Loucy (cell line): ENCODE data around the gene PTPRK.
A peak's percentile ranks its signal among the peaks of the same experiment; 100 is the strongest.

Experiments used
- H2AFZ ChIP-seq: fragments of 200-600 bp; sonication (generic); 2 replicates; pipeline ENCODE4 v1.6.0; 2016; ENCODE audit warnings: antibody characterized with exemption, mild to moderate bottlenecking, low read length, moderate library complexity
- H3F3A ChIP-seq: fragments of 200-600 bp; 2 replicates; pipeline ENCODE4 v1.6.0; 2016; ENCODE audit warnings: antibody characterized with exemption, low read depth, mild to moderate bottlenecking
- H3K27me3 ChIP-seq: fragments of 200-600 bp; sonication (generic); 2 replicates; pipeline ENCODE4 v1.6.1; 2014; ENCODE audit warnings: low read length, mild to moderate bottlenecking; ENCODE audit not compliant: insufficient read depth, poor library complexity, severe bottlenecking
- H3K36me3 ChIP-seq: fragments of 200-600 bp; sonication (generic); 2 replicates; pipeline ENCODE4 v1.6.1; 2016; ENCODE audit warnings: low read length; ENCODE audit not compliant: insufficient read depth
- H3K4me1 ChIP-seq: fragments of 200-600 bp; sonication (generic); 2 replicates; pipeline ENCODE4 v1.5.1; 2014; ENCODE audit warnings: low read length, mild to moderate bottlenecking; ENCODE audit not compliant: insufficient read depth, poor library complexity, severe bottlenecking
- H3K4me2 ChIP-seq: fragments of 200-600 bp; sonication (generic); 2 replicates; pipeline ENCODE4 v1.6.0; 2014; ENCODE audit warnings: antibody characterized with exemption, low read length, low read depth, mild to moderate bottlenecking; ENCODE audit not compliant: poor library complexity, severe bottlenecking
- H3K4me3 ChIP-seq: fragments of 200-600 bp; sonication (generic); 2 replicates; pipeline ENCODE4 v1.5.1; 2014; ENCODE audit warnings: low read length, mild to moderate bottlenecking, mixed read lengths; ENCODE audit not compliant: poor library complexity, severe bottlenecking
- H3K79me2 ChIP-seq: fragments of 200-600 bp; sonication (generic); 2 replicates; pipeline ENCODE4 v1.6.1; 2014; ENCODE audit warnings: low read length; ENCODE audit not compliant: insufficient read depth
- H3K9ac ChIP-seq: fragments of 200-600 bp; sonication (generic); 2 replicates; pipeline ENCODE4 v1.6.0; 2014; ENCODE audit warnings: mild to moderate bottlenecking, low read depth, low read length, moderate library complexity; ENCODE audit not compliant: poor library complexity, severe bottlenecking
- H3K9me2 ChIP-seq: fragments of 200-600 bp; sonication (generic); replicated peaks from 2 replicates; pipeline ENCODE4 v1.6.1; 2016; ENCODE audit warnings: low read depth, low read length, mixed read lengths
- H3K9me3 ChIP-seq: fragments of 200-600 bp; sonication (generic); 2 replicates; pipeline ENCODE4 v1.6.1; 2014; ENCODE audit warnings: mild to moderate bottlenecking, antibody characterized with exemption, low read length, low read depth; ENCODE audit not compliant: insufficient read depth
- H4K20me1 ChIP-seq: fragments of 200-600 bp; sonication (generic); 2 replicates; pipeline ENCODE4 v1.6.0; 2014; ENCODE audit warnings: antibody characterized with exemption, low read length, mild to moderate bottlenecking; ENCODE audit not compliant: insufficient read depth, poor library complexity, severe bottlenecking
- EZH2phosphoT487 ChIP-seq: fragments of 200-600 bp; IDR thresholded peaks from 2 replicates; pipeline ENCODE4 v1.6.1; 2018; ENCODE audit warnings: antibody characterized with exemption, mild to moderate bottlenecking, moderate library complexity, borderline replicate concordance
- TF ChIP-seq, protein P1 (sequence below): fragments of 200-600 bp; sonication (generic); conservative IDR thresholded peaks from 2 replicates; pipeline ENCODE4 v1.5.1; 2014; ENCODE audit warnings: mild to moderate bottlenecking, antibody characterized with exemption, low read length

Gene PTPRK

DNA sequence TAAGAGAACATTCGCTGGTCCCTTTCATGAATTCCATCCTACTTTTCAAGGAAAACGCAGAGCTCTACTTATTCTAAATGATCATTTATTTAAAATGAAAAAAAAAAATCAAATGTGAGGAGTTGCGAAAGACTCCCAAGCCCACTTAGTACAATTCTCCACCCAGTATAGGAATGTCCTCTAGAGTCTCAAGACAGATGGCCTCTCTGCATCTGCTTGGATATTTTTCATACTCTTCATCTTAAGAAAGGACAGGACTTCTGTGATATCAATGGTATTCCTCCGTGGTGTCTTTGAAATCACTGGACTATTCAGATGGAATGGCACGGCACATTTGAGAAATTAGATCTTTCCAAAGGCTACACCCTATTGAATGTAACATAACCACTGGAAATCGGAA, 107.1 kb downstream of the PTPRK start:
- Histone ChIP-seq H3K9me3 (no peaks in the 10 kb centered on the region), H3K36me3 (no peaks in the 10 kb centered on the region), H4K20me1 (no peaks in the 10 kb centered on the region), H3K79me2 (no peaks in the 10 kb centered on the region), H3K4me3 (no peak overlapping the region), H3K4me1 (peaks cover 4% of the 10 kb centered on the region), H3K9me2 (no peaks in the 10 kb centered on the region), H3K4me2 (no peak overlapping the region), H2AFZ (no peak overlapping the region), H3K27me3 (no peaks in the 10 kb centered on the region), H3F3A (no peaks in the 10 kb centered on the region), H3K9ac (no peak overlapping the region)
- no peak for TF ChIP-seq EZH2phosphoT487
- TF ChIP-seq, protein P1, sequence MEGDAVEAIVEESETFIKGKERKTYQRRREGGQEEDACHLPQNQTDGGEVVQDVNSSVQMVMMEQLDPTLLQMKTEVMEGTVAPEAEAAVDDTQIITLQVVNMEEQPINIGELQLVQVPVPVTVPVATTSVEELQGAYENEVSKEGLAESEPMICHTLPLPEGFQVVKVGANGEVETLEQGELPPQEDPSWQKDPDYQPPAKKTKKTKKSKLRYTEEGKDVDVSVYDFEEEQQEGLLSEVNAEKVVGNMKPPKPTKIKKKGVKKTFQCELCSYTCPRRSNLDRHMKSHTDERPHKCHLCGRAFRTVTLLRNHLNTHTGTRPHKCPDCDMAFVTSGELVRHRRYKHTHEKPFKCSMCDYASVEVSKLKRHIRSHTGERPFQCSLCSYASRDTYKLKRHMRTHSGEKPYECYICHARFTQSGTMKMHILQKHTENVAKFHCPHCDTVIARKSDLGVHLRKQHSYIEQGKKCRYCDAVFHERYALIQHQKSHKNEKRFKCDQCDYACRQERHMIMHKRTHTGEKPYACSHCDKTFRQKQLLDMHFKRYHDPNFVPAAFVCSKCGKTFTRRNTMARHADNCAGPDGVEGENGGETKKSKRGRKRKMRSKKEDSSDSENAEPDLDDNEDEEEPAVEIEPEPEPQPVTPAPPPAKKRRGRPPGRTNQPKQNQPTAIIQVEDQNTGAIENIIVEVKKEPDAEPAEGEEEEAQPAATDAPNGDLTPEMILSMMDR, result no peak

- Histone ChIP-seq H2AFZ (no peak overlapping the region), H3K36me3 (no peaks in the 10 kb centered on the region), H3K79me2 (no peaks in the 10 kb centered on the region), H3K9ac (no peak overlapping the region), H3F3A (no peaks in the 10 kb centered on the region), H3K27me3 (no peaks in the 10 kb centered on the region), H3K9me3 (no peaks in the 10 kb centered on the region), H3K4me2 (no peak overlapping the region), H3K4me3 (no peak overlapping the region), H4K20me1 (no peaks in the 10 kb centered on the region), H3K9me2 (no peaks in the 10 kb centered on the region), H3K4me1 (peaks cover 4% of the 10 kb centered on the region)
- TF ChIP-seq, protein P1, result no peak
- TF ChIP-seq EZH2phosphoT487, result no peak
Observed at GRCh38 chr6:128412680-128413079, 107.7 kb downstream of the PTPRK start.

DNA sequence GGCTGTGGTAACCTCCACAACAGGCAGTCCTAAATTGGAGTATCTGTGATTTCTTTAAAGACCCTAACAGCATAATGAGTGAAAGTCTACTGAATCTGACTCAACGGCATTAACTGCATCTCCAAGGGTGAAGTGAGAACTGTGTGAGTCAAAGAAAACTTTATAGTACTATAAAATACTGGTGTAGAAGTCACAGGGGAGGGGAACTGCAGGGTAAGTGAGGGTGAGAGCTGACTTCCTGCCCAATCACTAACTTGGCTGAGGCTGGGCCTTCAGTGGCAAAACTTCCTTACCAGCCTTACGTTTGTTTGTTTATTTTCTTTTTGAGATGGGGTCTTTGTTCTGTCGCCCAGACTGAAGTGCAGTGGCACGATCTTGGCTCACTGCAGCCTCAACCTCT, 109.8 kb downstream of the PTPRK start:
- TF ChIP-seq EZH2phosphoT487, result no peak
- TF ChIP-seq, protein P1, result no peak
- no peaks in the 10 kb centered on the region for H3K36me3 ChIP-seq
- no peak overlapping the region for H3K9ac ChIP-seq
- no peaks in the 10 kb centered on the region for H4K20me1 ChIP-seq
- H3K4me2 ChIP-seq, result no peak overlapping the region
- no peaks in the 10 kb centered on the region for H3K79me2 ChIP-seq
- no peaks in the 10 kb centered on the region for H3K9me2 ChIP-seq
- no peak overlapping the region for H3K4me3 ChIP-seq
- peaks cover 4% of the 10 kb centered on the region for H3K4me1 ChIP-seq
- no peaks in the 10 kb centered on the region for H3K27me3 ChIP-seq
- peak overlapping the region; percentile 62 for H2AFZ ChIP-seq
- no peaks in the 10 kb centered on the region for H3F3A ChIP-seq
- no peaks in the 10 kb centered on the region for H3K9me3 ChIP-seq
